H54 (cell line): ENCODE results near the gene MARCHF6.
"Not testable (repeated sequence)": the region's sequence is repeated elsewhere in the genome, so short reads cannot be mapped to it uniquely, and the experiment has no call there.

Experiments used
- DNase-seq: peaks from one replicate; pipeline ENCODE4 v3.0.0; 2011; ENCODE audit warnings: low spot score, mixed read lengths; ENCODE audit not compliant: insufficient read length
- FAIRE-seq: peaks from 3 replicates; lab custom pipeline; 2011; peaks lifted over from hg19 to GRCh38; lab: Jason Lieb, UNC
- POLR2A ChIP-seq: IDR thresholded peaks from 2 replicates; pipeline ENCODE4 v1.6.1; 2011; ENCODE audit warnings: low read depth, mild to moderate bottlenecking, low read length

MARCHF6 gene

DNA sequence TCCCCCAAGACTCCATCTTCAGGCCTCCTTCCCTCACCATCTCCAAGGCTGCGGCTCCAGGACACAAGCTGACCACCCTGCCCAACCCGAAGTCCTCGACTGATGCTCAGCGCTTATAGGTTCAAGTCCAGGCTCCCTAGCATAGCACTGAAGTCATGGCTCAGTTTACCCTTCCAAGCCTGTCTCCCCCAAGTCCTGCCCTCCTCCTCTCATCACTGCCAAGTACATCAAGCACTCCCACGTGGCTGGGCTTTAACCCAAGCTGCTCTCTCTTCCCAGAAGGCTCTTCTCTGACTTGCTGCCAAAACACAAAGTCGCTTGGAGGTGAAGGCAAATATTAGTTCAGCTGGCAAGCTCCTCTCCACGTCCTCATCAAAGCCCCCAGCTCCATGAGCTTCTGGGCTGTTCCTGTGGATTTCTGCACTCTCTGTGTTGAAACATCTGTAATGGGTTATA is 22.1 kb upstream of the MARCHF6 start:
- FAIRE-seq: no peak
- DNase-seq: no peak
- no peak for TF ChIP-seq POLR2A

DNA sequence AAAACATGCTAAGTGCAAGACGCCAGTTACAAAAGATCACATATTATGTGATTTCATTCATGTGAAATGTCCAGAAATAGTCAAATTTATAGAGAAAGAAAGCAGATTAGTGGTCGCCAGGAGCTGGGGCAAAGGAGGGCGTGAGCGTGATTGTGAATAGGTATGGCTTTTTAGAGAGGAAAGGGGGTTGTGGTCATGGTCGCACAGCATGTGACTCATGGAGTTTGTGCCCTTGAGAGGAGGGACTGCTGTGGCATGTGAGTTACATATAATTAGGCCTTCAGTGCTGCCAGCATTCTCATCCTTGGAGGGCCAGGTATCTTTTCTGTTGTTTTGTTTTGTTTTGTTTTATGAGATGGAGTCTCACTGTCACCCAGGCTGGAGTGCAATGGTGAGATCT is 21.2 kb upstream of the MARCHF6 start:
- no peak for TF ChIP-seq POLR2A
- DNase-seq: no peak
- FAIRE-seq: no peak

DNA sequence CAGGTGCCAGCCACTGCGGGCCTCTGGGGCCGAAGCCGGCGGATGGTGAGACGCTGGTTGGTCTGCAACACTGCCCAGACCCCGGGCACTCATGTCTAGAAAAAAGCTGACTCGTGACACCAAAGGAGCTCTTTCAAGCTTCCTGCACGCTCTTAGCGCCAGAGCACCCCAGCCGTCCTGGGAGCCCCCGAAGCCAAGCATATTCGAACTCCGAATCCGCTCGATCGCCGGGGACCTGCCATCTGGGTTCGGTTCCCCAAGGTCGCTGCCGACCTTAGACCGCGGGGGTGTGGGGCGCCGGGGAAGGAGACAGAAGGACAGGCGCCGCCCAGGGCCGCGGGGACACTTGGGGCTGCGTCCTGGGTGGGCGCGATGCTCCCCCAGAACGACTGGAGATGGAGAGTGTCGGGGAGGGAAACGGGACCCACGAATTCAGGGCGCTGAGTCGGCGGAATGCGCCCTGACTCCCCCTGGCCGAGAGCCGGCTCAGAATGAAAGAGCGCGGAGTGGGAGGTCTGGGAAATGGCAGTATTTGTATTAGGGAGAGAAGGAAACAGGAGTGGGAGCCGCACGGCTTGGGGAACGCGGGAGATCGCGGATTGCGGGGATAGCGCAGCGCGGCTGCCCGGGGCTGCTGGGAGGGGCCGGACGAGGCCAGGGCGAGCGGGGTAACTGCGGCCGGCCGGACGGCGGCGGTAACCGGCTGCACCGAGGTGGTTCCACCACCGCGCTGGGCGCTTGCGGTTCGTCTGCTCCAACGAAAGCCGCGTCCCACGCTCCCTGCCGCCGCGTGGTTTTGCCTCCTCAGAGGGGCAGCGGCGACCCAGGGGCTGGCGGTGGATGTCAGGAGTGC is 20.1 kb upstream of the MARCHF6 start:
- FAIRE-seq (no peak), DNase-seq (no peak)
- no peak for TF ChIP-seq POLR2A

DNA sequence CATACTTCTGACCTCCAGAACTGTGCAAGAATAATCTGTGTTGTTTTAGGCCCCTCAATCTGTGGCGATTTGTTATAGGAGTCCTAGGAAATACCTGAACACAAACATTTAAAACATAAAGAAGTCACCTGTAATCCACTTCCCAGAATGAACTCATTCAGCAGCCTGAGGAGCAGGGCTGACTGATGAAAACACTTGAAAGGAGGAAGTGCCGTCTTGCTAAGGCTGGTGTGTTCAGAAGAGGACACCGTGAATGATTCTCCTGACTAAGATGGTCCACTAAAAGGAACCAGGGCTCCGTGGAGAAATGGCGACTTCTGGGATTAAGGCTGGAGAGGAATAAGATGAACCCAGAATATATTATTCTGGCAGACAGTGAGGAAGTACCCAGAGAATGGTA is 18.7 kb upstream of the MARCHF6 start:
- DNase-seq: no peak
- no peak for TF ChIP-seq POLR2A
- no peak for FAIRE-seq

DNA sequence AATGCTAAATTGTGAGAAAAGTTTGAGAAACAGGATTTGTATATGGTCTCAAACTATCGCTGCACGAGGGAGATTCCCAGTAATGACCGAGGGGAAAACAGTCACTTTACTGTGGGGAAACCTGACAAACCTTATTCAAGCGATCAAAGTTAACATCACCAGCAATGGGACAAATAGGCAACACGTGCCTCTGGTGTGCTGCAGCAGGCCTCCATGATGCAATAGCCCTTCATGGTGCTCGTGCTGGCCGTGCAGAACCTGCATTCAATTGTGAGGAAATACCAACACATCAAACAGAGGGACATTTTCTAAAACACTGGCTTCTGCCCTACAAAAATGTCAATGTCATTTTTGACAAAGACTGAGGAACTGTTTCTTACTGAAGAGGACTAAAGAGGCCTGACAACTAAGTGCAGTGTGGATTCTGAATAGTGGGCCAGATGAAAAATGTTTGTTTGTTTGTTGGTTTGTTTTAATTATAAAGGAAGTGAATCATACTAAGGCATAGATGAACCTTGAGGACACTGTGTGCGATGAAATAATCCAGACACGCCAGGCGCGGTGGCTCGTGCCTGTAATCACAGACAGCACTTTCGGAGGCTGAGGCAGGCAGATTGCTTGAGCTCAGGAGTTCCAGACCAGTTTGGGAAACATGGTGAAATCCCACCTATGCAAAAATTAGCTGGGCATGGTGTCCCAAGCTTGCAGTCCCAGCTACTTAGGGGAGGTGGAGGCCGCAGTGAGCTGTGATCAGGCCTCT is 17.6 kb upstream of the MARCHF6 start:
- no peak for DNase-seq
- no peak for TF ChIP-seq POLR2A
- FAIRE-seq: no peak

DNA sequence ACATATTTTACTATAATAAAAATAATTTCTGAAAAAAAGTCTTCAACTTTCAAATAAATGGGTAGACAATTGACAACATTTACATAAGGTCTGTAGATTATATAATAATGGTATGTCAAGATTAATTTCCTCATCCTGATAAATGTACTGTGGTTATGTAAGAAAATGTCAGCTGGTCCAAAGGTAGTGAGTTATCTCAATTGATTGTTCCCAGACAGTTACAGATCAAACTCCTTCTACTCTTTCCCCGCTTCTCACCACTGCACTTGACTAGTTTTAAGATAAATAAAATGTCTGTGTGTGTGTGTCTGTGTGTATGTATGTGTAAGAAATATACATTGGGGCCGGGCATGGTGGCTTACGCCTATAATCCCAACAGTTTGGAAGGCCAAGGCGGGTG is 16.4 kb upstream of the MARCHF6 start:
- FAIRE-seq: no peak
- DNase-seq: no peak
- TF ChIP-seq POLR2A: no peak

- TF ChIP-seq POLR2A: no peak
- DNase-seq (no peak), FAIRE-seq (no peak)
Observed at GRCh38 chr5:10337986-10338385, 15.5 kb upstream of the MARCHF6 start.

DNA sequence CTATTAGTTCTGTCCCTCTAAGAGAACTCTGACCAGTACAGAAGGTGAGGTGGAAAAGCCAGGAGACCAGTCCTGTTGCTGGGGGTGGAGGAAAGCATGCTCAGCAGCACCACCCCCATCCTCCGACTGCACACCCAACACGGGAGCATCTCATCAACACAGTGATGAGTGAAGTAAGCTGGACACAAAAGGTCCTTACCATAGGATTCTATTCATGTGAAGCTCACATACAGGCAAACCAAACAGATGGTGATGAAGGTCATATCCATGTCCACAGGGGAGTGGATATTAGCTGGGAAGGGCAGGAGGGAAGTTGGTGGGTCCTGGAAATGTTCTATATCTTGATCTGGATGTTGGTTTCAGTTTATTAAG is 14.8 kb upstream of the MARCHF6 start:
- TF ChIP-seq POLR2A: no peak
- FAIRE-seq: no peak
- no peak for DNase-seq

DNA sequence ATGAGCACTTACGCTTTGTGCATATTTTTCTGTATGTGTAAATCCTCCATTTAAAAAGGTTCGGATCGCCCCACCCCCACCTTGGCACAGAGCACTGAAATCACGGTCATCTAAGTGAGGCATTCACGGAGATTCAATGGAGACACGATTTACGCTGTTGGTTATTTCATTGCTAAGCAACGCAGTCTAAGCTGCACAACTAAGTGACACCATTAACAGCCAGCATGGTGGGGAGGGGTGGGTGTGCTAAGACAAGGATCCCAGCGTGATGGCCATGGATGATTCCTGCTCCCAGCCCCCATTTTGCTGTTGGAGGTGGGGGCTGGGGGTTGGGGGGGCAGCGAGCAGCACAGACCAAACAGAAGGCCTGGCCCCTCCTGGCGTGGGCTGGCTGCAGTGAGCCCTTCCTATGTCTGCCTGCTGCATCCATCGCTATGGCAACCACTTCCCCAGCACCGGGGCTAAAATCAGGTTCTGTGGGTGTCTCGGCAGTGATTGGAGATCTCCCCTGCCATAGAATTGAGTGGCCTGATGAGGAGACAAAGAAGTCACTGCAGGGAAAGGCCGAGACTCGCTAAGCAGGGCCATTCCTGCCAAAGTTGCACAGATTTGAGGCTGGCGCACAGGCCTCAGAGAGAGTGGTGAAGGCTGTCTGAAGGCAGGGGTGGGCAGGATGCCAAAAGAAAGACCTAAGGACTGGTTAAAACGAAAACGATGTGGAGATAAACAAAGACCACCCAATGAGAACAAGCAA is 14.3 kb upstream of the MARCHF6 start:
- FAIRE-seq (no peak), DNase-seq (no peak)
- TF ChIP-seq POLR2A: no peak

GRCh38 chr5:10339958-10340357 is 13.5 kb upstream of the MARCHF6 start:
- no peak for TF ChIP-seq POLR2A
- no peak for DNase-seq
- no peak for FAIRE-seq

DNA sequence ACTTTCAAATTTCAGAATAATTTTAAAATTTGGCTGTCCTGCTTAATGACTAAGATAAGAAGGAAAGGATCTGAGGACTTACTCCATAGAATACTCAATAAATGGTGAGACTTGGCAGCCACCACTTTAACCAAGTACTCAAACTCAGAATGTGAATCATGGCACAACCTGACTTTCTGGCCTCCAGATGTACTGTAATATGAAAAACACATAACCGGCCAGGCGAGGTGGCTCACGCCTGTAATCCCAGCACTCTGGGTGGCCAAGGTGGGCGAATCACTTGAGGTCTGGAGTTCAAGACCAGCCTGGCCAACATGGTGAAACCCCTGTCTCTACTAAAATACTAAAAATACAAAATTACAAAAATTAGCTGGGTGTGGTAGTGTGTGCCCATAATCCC is 10.0 kb upstream of the MARCHF6 start:
- no peak for DNase-seq
- no peak for TF ChIP-seq POLR2A

DNA sequence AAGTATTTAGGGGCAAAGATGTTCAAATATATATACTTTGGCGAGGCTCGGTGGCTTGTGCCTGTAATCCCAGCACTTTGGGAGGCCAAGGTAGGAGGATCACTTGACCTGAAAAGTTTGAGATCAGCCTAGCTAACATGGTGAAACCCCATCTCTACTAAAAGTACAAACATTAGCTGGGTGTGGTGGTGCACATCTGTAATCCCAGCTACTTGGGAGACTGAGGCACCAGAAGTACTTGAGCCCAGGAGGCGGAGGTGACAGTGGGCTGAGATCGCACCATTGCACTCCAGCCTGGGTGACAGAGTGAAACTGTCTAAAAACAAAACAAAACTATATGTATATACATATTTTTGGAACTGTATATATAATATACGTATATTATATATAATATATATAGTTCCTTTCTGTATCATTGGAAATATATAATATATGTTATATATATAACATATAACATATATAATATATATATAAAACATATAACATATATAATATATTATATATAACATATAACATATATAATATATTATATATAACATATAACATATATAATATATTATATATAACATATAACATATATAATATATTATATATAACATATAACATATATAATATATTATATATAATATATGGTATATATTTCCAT is 8.9 kb upstream of the MARCHF6 start:
- not testable (repeated sequence) for FAIRE-seq

More for the DNA sequence above, 10.0 kb upstream of the MARCHF6 start:
- no peak for FAIRE-seq

GRCh38 chr5:10348258-10348657 is 5.2 kb upstream of the MARCHF6 start:
- DNase-seq (no peak), FAIRE-seq (no peak)
- TF ChIP-seq POLR2A: no peak

More for the DNA sequence above, 8.9 kb upstream of the MARCHF6 start:
- DNase-seq: not testable (repeated sequence)
